ENCODE data around the gene CASZ1.

Gene CASZ1

GRCh38 chr1:10704368-10704882, 92.0 kb downstream of the CASZ1 start:
- H3K4me1 Mint-ChIP-seq, result peaks cover 40% of the 10 kb centered on the region
- H3K36me3 Mint-ChIP-seq (ENCODE audit: low read depth), result no peaks in the 10 kb centered on the region
- peaks cover 89% of the 10 kb centered on the region for H3K27me3 Mint-ChIP-seq (ENCODE audit: low read depth)
- H3K27ac Mint-ChIP-seq, result peak overlapping the region in 1 of 3 experiments; percentile 57
- no peaks in the 10 kb centered on the region for H3K9me3 Mint-ChIP-seq
- peak overlapping the region in 1 of 3 experiments; percentile 63 for H3K4me3 Mint-ChIP-seq
- no peak for TF ChIP-seq CTCF (IDR thresholded peaks at IDR 0.05; ENCODE audit: unreplicated experiment in 3 of 3)

GRCh38 chr1:10703702-10704101, 92.7 kb downstream of the CASZ1 start:
- no peak for TF ChIP-seq CTCF (IDR thresholded peaks at IDR 0.05; ENCODE audit: unreplicated experiment in 3 of 3)
- peak overlapping the region in 1 of 3 experiments; percentile 57 for H3K27ac Mint-ChIP-seq
- peak overlapping the region in 1 of 3 experiments; percentile 63 for H3K4me3 Mint-ChIP-seq
- H3K4me1 Mint-ChIP-seq, result peaks cover 38% of the 10 kb centered on the region
- peaks cover 86% of the 10 kb centered on the region for H3K27me3 Mint-ChIP-seq (ENCODE audit: low read depth)
- H3K36me3 Mint-ChIP-seq (ENCODE audit: low read depth), result no peaks in the 10 kb centered on the region
- H3K9me3 Mint-ChIP-seq, result no peaks in the 10 kb centered on the region

- Mint-ChIP-seq H3K4me1 (peaks cover 24% of the 10 kb centered on the region), H3K36me3 (ENCODE audit: low read depth) (no peaks in the 10 kb centered on the region), H3K27me3 (ENCODE audit: low read depth) (peaks cover 77% of the 10 kb centered on the region), H3K27ac (peak overlapping the region in 1 of 3 experiments; percentile 23), H3K9me3 (no peaks in the 10 kb centered on the region), H3K4me3 (peak overlapping the region in 1 of 3 experiments; percentile 16)
- TF ChIP-seq CTCF (IDR thresholded peaks at IDR 0.05; ENCODE audit: unreplicated experiment in 3 of 3), result no peak
Observed at GRCh38 chr1:10701145-10701544, 95.3 kb downstream of the CASZ1 start.

GRCh38 chr1:10699470-10699835, 97.0 kb downstream of the CASZ1 start:
- TF ChIP-seq CTCF (IDR thresholded peaks at IDR 0.05; ENCODE audit: unreplicated experiment in 3 of 3), result no peak
- Mint-ChIP-seq H3K27ac (peak overlapping the region in 2 of 3 experiments; percentile 8 to 40), H3K27me3 (ENCODE audit: low read depth) (peaks cover 74% of the 10 kb centered on the region), H3K4me3 (peak overlapping the region in 2 of 3 experiments; percentile 13 to 26), H3K4me1 (peaks cover 33% of the 10 kb centered on the region), H3K36me3 (ENCODE audit: low read depth) (no peaks in the 10 kb centered on the region), H3K9me3 (no peaks in the 10 kb centered on the region)

- TF ChIP-seq CTCF (IDR thresholded peaks at IDR 0.05; ENCODE audit: unreplicated experiment in 3 of 3), result no peak
- H3K4me1 Mint-ChIP-seq, result peaks cover 30% of the 10 kb centered on the region
- H3K9me3 Mint-ChIP-seq, result no peaks in the 10 kb centered on the region
- peak overlapping the region in 1 of 3 experiments; percentile 40 for H3K27ac Mint-ChIP-seq
- H3K4me3 Mint-ChIP-seq, result no peak overlapping the region
- peaks cover 70% of the 10 kb centered on the region for H3K27me3 Mint-ChIP-seq (ENCODE audit: low read depth)
- no peaks in the 10 kb centered on the region for H3K36me3 Mint-ChIP-seq (ENCODE audit: low read depth)
Observed at GRCh38 chr1:10698726-10699469, 97.5 kb downstream of the CASZ1 start.

Data from nephron (organoid).